ENCODE measurements around the gene ABHD5.

ABHD5 gene

GRCh38 chr3:43704697-43705096, 14.0 kb downstream of the ABHD5 start:
- TF ChIP-seq, protein P1, sequence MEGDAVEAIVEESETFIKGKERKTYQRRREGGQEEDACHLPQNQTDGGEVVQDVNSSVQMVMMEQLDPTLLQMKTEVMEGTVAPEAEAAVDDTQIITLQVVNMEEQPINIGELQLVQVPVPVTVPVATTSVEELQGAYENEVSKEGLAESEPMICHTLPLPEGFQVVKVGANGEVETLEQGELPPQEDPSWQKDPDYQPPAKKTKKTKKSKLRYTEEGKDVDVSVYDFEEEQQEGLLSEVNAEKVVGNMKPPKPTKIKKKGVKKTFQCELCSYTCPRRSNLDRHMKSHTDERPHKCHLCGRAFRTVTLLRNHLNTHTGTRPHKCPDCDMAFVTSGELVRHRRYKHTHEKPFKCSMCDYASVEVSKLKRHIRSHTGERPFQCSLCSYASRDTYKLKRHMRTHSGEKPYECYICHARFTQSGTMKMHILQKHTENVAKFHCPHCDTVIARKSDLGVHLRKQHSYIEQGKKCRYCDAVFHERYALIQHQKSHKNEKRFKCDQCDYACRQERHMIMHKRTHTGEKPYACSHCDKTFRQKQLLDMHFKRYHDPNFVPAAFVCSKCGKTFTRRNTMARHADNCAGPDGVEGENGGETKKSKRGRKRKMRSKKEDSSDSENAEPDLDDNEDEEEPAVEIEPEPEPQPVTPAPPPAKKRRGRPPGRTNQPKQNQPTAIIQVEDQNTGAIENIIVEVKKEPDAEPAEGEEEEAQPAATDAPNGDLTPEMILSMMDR (IDR thresholded peaks at IDR 0.05) = no peak

DNA sequence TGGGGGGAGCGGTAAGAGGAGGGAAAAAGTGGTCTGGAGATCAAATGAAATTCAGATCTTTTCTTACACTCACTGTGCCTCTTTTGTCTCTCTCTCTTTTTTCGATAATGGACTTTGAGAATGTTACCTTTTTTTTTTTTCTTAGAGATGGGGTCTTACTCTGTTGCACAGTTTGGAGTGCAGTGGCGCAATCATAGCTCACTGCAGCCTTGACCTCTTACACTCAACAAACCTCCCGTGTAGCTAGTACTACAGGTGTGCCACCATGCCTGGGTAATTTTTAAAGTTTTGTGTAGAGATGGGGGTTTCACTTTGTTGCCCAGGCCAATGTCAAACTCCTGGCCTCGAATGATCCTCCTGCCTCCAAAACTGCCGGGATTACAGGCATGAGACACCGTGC, 15.6 kb downstream of the ABHD5 start:
- TF ChIP-seq, protein P1 (IDR thresholded peaks at IDR 0.05) = no peak

- TF ChIP-seq, protein P1 (IDR thresholded peaks at IDR 0.05) = no peak
Observed at GRCh38 chr3:43707266-43707665, 16.5 kb downstream of the ABHD5 start.

GRCh38 chr3:43707998-43708397, 17.3 kb downstream of the ABHD5 start:
- TF ChIP-seq, protein P1 (IDR thresholded peaks at IDR 0.05) = no peak

DNA sequence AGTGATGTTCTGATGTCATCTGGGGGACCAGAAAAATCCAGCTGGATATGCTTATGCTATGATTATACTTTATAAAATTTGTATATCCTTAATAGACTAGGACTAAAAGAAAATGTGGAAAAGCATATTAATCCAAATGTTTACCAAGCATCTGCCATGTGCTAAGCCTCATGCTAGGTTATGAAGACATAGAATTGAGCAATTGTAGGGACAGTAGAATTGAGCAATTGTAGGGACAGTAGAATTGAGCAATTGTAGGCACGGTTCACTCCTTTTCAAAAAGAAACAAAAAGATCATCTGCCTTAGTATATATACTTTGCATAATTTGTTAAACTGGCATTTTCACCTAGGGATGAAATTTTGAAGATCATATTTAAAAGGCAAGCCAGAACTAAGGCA, 18.3 kb downstream of the ABHD5 start:
- TF ChIP-seq, protein P1 (IDR thresholded peaks at IDR 0.05) = no peak

DNA sequence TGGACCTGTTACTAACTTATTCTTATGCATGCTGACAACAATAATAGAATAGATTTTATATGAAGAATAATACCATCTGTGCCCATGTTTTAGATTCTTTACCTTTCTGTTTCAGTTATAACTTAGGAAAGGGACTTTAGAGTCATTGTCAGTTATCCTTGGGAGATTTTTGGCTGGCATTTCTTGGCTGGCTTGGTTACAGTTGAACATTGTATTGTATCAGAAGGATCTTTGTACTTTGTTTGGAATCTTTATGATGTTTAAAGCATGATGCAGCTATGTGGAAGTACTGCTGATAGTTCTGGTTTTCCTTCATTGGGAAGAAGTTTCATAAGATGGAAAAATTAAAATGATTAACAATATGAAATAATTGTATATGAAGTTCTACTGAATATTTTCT, 19.9 kb downstream of the ABHD5 start:
- TF ChIP-seq, protein P1 (IDR thresholded peaks at IDR 0.05) = no peak

GRCh38 chr3:43718296-43718695, 27.6 kb downstream of the ABHD5 start:
- TF ChIP-seq, protein P1 (IDR thresholded peaks at IDR 0.05) = no peak

- TF ChIP-seq, protein P1 (IDR thresholded peaks at IDR 0.05) = no peak
Observed at GRCh38 chr3:43723121-43723734, 32.5 kb downstream of the ABHD5 start.

All from LNCAP (cell line).